Adrenal gland (tissue), 12 donors: Measurements from ENCODE around the gene PRMT7. TPM values are rescaled to one million over a fixed set of nuclear protein-coding genes. Genes with fewer than 3 reads are reported as not detected.

ENCODE experiments used
- DNase-seq, 7 donors: peaks; one replicate each; pipeline ENCODE4 v3.0.0-alpha.2; 2019 to 2020
- H3K27ac ChIP-seq, 5 donors: fragments of 200-600 bp; sonication (generic) in 4 of 5; 1 replicate in 3 of 5; 2 replicates in 2 of 5; pipeline versions ENCODE4 v1.5.1 to v1.8.0; 2016 to 2020; ENCODE audit warnings: mild to moderate bottlenecking in 1 of 5
- H3K27me3 ChIP-seq: fragments of 200-600 bp; 2 replicates; pipeline ENCODE4 v1.8.0; 2021
- H3K36me3 ChIP-seq, 2 donors: fragments of 200-600 bp; replicated peaks in 1 of 2; 1 replicate in 1 of 2; 2 replicates in 1 of 2; pipeline versions ENCODE4 v1.5.1 to v1.8.0; 2018 to 2022
- H3K4me1 ChIP-seq, 2 donors: fragments of 200-600 bp; replicated peaks in 1 of 2; 1 replicate in 1 of 2; 2 replicates in 1 of 2; pipeline versions ENCODE4 v1.5.1 to v1.8.0; 2018 to 2021
- H3K4me3 ChIP-seq, 4 donors: fragments of 200-600 bp; sonication (generic) in 3 of 4; one replicate each; pipeline ENCODE4 v1.5.1; 2016 to 2018
- H3K9me3 ChIP-seq, 3 donors: fragments of 200-600 bp; sonication (generic) in 1 of 3; replicated peaks in 1 of 3; 1 replicate in 2 of 3; 2 replicates in 1 of 3; pipeline versions ENCODE4 v1.5.1 to v1.8.0; 2016 to 2021
- POLR2A ChIP-seq, 2 donors: fragments of 450-650 bp; IDR thresholded peaks; one replicate each; pipeline ENCODE4 v1.6.1; 2017; ENCODE audit warnings: antibody characterized with exemption in 2 of 2, mild to moderate bottlenecking in 2 of 2, moderate library complexity in 1 of 2
- WGBS, 4 donors: extraction: QIAGEN DNeasy Blood & Tissue Kit in 2 of 4; methylation state at CpG; one replicate each; pipeline versions ENCODE4 v1.1.5 to v1.1.7; 2013 to 2017; 5-methylcytosine and 5-hydroxymethylcytosine counted together
- intact Hi-C, 2 donors: fragments of 100-400 bp; cut with DNase I; formaldehyde crosslinking; loops; one replicate each; pipeline versions ENCODE4 v1.14.1 to v1.15.0; 2022 to 2023
- polyA plus RNA-seq, 3 donors: library from polyadenylated mRNA; stranded (reverse); fragments of 200-250 nt in 2 of 3; fragments of 350-450 nt in 1 of 3; fragmentation: Illumina TruSeq in 1 of 3; extraction: RNeasy Lipid Tissue Mini Kit (QIAGEN cat#74804) in 1 of 3; gene quantifications; one replicate each; pipeline ENCODE4 v1.2.3, GENCODE V29; 2013 to 2014
- total RNA-seq, 9 donors: library from RNA; depleted of rRNA in 4 of 9; stranded (reverse); fragments of >200 nt in 4 of 9; fragments of 120-200 nt in 1 of 9; fragmentation: NEBNext Ultra II Directional in 1 of 9; extraction: Animal tissue kit (Norgen Biotek cat#: 25700) in 1 of 9; gene quantifications; one replicate each; pipeline versions ENCODE4 v1.1.0 to v1.2.4, GENCODE V29; 2013 to 2023
- TF ChIP-seq, protein P1 (sequence below), 6 experiments: fragments of 450-650 bp in 4 of 6; fragments of 200-600 bp in 2 of 6; sonication (generic) in 1 of 6; IDR thresholded peaks; 1 replicate in 5 of 6; 2 replicates in 1 of 6; pipeline versions ENCODE4 v1.5.1 to v1.8.0; 2016 to 2021; ENCODE audit warnings: antibody characterized with exemption in 6 of 6, mild to moderate bottlenecking in 2 of 6, moderate library complexity in 1 of 6
- donor health status: healthy with polysubstance abuse.
- donor health status: Bipolar disorder and iron deficiency.
- donor health status: DM: yes; HTN: yes; CAD: no.
- donor health status: DM: no; HTN: no; CAD: no.
- donor health status: DM: no; HTN: no; CAD: no.
- donor health status: DM: yes; HTN: yes; CAD: no.

PRMT7 gene
- total and polyA plus RNA-seq, 12 donors: 30.0 to 141 (median 42.7) TPM

DNA sequence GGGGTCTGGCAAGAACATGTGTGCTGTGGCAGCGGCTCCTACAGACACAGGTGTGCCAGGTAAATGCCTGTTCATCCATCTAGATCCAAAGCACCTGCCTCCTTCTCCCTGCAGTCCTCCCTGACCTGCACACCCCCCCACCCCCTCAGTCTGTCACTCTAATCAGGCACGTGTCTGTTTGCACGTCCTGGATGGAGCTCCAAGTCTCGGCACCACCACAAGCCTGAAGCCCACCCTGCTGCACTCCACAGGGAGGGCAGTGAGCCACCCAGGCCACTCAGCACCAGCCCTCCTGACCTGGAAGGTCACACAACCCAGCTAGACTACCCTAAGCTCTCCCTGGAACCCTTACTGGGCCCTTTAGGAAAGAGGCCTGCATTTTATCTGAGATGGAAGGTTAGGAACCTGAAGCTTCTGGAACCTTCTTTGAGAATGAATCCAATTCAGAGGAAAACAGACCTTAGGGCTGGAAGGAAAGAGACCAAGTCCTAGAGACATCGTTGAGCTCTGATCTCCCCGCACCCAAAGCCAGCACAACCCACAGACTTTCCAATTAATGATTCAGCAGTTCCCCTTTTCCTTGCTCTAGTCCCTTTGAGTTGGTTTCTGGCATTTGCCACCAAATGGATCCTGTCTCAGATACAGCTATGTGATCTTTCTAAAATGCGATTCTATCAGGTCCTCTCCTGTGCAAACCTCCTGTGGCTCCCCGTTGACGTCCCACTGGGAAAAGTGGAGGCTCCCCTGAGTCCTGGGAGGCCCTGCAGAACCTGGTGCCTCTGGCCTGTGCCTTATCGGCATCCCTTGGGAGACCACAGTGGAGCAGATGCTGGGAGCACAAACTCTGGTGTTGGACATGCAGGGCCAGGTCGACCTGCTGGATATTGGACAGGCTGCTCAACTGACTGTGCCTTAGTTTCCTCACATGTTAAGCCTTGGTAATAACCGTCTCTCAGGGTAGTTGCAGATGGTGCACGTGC, 67.9 kb downstream of the PRMT7 start:
- Histone ChIP-seq H3K27ac (peak overlapping the region in 1 of 5 donors; percentile 52), H3K4me1 (no peaks in the 10 kb centered on the region), H3K36me3 (no peaks in the 10 kb centered on the region), H3K27me3 (no peaks in the 10 kb centered on the region), H3K4me3 (no peak overlapping the region), H3K9me3 (no peaks in the 10 kb centered on the region)
- DNase-seq: no peak
- 81 to 87% (median 85%) methylated on average over 11 to 13 of the region's 13 CpGs for WGBS, 4 donors
- no peak for TF ChIP-seq POLR2A (IDR thresholded peaks at IDR 0.05)
- TF ChIP-seq, protein P1, sequence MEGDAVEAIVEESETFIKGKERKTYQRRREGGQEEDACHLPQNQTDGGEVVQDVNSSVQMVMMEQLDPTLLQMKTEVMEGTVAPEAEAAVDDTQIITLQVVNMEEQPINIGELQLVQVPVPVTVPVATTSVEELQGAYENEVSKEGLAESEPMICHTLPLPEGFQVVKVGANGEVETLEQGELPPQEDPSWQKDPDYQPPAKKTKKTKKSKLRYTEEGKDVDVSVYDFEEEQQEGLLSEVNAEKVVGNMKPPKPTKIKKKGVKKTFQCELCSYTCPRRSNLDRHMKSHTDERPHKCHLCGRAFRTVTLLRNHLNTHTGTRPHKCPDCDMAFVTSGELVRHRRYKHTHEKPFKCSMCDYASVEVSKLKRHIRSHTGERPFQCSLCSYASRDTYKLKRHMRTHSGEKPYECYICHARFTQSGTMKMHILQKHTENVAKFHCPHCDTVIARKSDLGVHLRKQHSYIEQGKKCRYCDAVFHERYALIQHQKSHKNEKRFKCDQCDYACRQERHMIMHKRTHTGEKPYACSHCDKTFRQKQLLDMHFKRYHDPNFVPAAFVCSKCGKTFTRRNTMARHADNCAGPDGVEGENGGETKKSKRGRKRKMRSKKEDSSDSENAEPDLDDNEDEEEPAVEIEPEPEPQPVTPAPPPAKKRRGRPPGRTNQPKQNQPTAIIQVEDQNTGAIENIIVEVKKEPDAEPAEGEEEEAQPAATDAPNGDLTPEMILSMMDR (IDR thresholded peaks at IDR 0.05): no peak
- intact Hi-C loops: no loop called here

DNA sequence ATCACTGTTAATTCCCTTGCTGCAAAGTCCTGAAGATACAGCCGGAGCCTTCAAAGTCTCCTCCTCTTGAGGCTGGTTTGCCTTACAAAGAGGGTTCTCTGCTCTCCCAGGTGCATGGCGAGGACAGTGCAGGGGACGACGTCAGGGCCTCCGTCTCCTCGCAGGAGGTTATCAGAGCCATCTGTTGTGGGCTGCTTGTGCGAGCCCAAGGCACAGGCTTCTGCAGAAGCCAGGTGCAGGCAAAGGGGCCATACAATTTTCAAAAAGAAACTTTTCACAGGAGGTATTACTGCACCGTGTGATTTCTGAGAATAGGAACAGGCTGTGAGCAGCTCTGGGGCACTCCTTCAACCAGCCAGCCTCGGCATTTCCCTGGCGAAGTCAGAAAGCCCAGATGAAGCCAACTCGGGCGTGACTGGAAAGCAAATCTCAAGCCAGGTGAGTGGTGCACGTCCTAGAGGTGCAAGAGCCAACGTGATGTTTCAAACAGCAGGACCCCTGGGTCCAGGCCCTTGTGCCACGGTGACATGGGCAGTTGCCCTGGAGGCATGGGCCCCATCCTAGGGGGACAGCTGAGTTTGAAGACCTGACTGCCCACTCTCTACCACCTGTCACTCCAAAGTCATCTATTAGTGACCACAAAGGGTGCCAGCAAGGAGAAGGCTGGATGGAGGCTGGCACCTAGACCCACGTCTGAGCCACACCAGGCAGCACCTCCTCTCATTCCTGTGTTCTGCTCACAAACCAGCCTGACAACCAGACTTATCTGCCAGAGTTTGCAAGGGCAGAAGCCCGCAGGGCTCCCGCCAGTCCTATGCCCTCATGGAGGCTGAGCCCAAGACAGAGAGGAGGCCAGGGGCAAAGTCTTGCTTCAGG, 68.9 kb downstream of the PRMT7 start:
- H3K27ac ChIP-seq: peak overlapping the region in 1 of 5 donors; percentile 52
- no peaks in the 10 kb centered on the region for H3K36me3 ChIP-seq
- no peak overlapping the region for H3K4me3 ChIP-seq
- no peaks in the 10 kb centered on the region for H3K4me1 ChIP-seq
- intact Hi-C loops: no loop called here
- H3K27me3 ChIP-seq: no peaks in the 10 kb centered on the region
- 87 to 93% (median 89%) methylated on average over 15 to 18 of the region's 18 CpGs for WGBS, 4 donors
- TF ChIP-seq POLR2A (IDR thresholded peaks at IDR 0.05): no peak
- TF ChIP-seq, protein P1 (IDR thresholded peaks at IDR 0.05): no peak
- DNase-seq: no peak
- no peaks in the 10 kb centered on the region for H3K9me3 ChIP-seq

DNA sequence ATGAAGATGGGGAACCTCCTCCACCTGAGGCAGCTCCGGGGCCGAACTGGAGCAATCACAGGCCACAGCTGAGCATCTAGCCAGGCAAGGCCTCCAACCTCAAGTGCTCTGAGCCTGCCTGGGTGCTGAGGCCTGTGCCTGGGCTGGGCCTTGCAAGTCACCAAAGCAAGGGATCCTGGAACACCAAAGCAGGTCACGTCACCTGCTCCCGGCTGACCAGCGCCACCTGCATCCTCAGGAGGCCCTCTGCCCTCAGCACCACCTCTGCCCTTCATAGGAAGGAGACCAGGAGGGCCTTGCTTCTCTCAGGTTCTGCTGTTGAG, 69.5 kb downstream of the PRMT7 start:
- no peak overlapping the region for H3K27ac ChIP-seq
- 92 to 100% (median 97%) methylated on average over 2 to 5 of the region's 5 CpGs for WGBS, 4 donors
- intact Hi-C loops: no loop called here
- no peaks in the 10 kb centered on the region for H3K4me1 ChIP-seq
- no peak overlapping the region for H3K4me3 ChIP-seq
- H3K36me3 ChIP-seq: no peaks in the 10 kb centered on the region
- DNase-seq: no peak
- no peak for TF ChIP-seq POLR2A (IDR thresholded peaks at IDR 0.05)
- TF ChIP-seq, protein P1 (IDR thresholded peaks at IDR 0.05): no peak
- H3K9me3 ChIP-seq: no peaks in the 10 kb centered on the region
- H3K27me3 ChIP-seq: no peaks in the 10 kb centered on the region

DNA sequence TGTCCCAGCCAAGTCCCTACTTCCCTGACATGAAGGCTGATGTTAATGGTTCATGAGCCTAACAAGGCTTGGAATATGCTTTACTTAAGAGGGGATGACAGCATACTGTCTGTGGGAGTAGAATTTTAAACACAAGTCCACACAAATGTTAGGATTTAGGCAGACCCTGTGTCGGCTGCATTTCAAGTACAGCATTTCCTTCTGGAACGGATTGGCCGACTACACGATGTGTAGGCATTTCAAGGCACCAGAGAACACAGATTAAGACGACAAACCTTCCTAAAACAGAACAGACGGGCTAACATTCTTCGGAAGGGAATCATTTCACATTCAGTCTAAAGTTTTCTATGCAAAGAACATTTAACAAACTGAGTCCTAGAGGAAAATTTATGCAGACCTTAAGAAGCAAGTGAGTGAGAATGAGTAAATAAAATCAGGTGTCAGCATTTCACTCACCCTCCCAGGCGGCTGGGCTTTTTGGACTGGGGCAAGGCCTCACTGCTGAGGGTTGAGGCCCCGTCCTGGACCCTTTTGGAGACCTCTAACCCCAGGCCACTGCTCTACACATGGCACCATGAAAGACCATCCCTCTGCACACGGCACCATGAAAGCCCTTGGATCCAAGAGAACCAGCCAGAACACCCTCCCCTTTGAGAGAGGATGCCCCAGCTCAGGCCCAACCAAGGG, 70.0 kb downstream of the PRMT7 start:
- no peak for DNase-seq
- TF ChIP-seq, protein P1 (IDR thresholded peaks at IDR 0.05): no peak
- TF ChIP-seq POLR2A (IDR thresholded peaks at IDR 0.05): no peak
- 88 to 96% (median 93%) methylated on average over 10 of the region's 10 CpGs for WGBS, 4 donors

More for the DNA sequence above, 70.0 kb downstream of the PRMT7 start:
- intact Hi-C loops: no loop called here
- H3K4me3 ChIP-seq: no peak overlapping the region
- no peaks in the 10 kb centered on the region for H3K9me3 ChIP-seq
- no peaks in the 10 kb centered on the region for H3K4me1 ChIP-seq
- H3K36me3 ChIP-seq: no peaks in the 10 kb centered on the region
- no peaks in the 10 kb centered on the region for H3K27me3 ChIP-seq
- H3K27ac ChIP-seq: no peak overlapping the region
